Epithelial cell of proximal tubule (primary cell): ENCODE measurements around the gene CEMIP. TPM values are rescaled to one million over a fixed set of nuclear protein-coding genes. Genes with fewer than 3 reads are reported as not detected.

ENCODE experiments used
- DNase-seq: peaks from one replicate; pipeline ENCODE4 v3.0.0-alpha.2; 2011; ENCODE audit warnings: low read depth
- H3K4me3 ChIP-seq: 2 replicates; pipeline ENCODE4 v1.5.1; 2011; ENCODE audit warnings: low read depth, mild to moderate bottlenecking, low read length
- CTCF ChIP-seq: conservative IDR thresholded peaks from 2 replicates; pipeline ENCODE4 v1.5.1; 2012; ENCODE audit warnings: low read depth, mild to moderate bottlenecking, low read length
- total RNA-seq: library from RNA; depleted of rRNA; stranded (reverse); fragments of >200 nt; gene quantifications from 2 replicates; pipeline ENCODE4 v1.2.3, GENCODE V29; 2015

The CEMIP gene
- total RNA-seq, 1 donor from 2014 or later: 0.06 TPM

- DNase-seq: no peak
- no peak for TF ChIP-seq CTCF
- no peak overlapping the region for H3K4me3 ChIP-seq
These were observed 42.6 kb upstream of the CEMIP start for GRCh38 chr15:80736560-80736959.

- DNase-seq: no peak
- no peak for TF ChIP-seq CTCF
- H3K4me3 ChIP-seq: no peak overlapping the region
These were observed 39.3 kb upstream of the CEMIP start for GRCh38 chr15:80739919-80740318.

DNA sequence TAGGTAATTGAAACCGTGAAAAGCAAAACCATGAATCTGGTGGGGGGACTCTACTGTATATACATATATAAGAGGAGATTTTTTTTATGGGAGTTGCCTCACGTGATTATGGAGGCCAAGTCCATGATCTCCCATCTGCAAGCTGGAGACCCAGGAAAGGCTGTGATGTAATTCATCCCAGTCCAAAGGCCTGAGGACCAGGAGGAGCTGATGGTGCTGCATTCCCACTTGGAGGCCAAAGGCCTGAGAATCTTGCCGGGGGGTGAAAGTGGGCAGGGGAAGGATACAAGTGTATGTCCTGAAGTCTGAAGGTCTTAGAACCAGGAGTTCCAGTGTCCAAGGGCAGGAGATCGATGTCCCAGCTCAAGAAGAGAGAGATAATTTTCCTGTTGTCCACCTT, 37.1 kb upstream of the CEMIP start:
- TF ChIP-seq CTCF: no peak
- DNase-seq: no peak
- no peak overlapping the region for H3K4me3 ChIP-seq

DNA sequence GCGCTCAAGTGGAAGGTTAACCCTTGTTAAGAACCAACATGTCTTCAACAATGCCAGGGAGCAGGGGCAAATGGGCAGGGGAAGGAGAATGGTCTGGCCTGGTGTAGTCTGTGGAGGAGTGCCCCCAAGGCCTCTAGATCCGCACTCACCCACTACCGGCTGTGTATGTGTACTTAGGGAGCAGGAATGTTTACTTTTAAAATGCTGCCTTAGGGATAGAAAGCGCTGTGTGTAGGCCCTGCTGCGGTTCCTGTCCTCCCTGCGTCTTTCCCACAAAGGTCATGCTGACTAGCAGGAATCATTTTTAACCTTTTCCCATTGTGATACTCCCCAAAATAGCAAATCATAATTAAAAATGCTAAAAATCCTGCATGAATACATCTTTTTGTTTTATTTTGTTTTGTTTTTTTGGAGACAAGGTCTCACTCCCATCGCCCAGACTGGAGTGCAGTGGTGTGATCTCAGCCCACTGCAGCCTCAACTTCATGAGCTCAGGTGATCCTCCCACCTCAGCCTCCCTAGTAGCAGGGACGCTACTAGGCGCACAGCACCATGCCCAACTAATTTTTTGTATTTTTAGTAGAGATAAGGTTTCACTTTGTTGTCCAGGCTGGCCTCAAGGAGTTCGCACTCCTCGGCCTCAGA, 35.9 kb upstream of the CEMIP start:
- DNase-seq: no peak
- no peak overlapping the region for H3K4me3 ChIP-seq
- no peak for TF ChIP-seq CTCF

DNA sequence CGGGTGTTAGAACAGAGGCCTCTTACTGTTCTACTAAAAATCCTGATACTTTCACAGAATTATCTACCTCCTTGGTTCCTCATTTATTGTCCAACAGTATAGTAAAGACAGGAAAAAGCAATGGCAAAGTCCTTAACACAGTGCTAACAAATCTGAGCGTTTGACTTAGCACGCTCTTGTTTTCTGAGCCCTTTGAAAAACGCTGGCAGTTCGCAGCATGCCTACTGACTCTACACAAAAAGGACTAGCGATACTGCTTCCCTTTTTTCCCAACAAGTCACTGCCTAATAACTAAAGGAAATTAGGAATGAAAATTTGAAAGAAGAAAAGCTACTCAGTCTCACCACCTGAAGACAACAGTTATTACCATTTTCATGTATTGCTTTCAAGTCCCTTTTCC, 34.8 kb upstream of the CEMIP start:
- no peak overlapping the region for H3K4me3 ChIP-seq
- TF ChIP-seq CTCF: no peak
- DNase-seq: no peak

DNA sequence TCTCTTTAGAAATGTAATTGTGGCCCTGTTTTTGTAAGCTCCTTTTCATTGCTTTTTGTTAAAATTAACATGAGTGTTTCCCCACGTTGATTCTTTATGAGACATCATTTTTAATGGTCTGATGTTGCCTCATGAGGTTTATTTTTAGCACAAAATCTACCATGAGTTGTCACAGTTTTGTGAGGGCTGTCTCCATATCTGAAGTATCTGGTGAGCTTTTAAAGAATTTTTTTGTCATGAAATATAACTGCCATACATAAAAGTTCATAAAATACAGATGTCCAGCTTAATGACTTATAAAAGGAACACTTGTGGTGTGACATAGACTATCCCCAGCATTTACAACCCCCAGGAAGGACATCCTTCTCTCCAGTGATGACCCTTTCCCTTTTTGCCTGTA, 34.3 kb upstream of the CEMIP start:
- H3K4me3 ChIP-seq: no peak overlapping the region
- no peak for DNase-seq
- TF ChIP-seq CTCF: no peak

- no peak overlapping the region for H3K4me3 ChIP-seq
- TF ChIP-seq CTCF: no peak
- no peak for DNase-seq
These were observed 33.3 kb upstream of the CEMIP start for GRCh38 chr15:80745888-80746287.
